HCT116 (cell line): ENCODE results near the gene LRP1.

Experiments
- SP1 ChIP-seq: IDR thresholded peaks from 2 replicates; pipeline ENCODE4 v1.6.1; 2012; ENCODE audit warnings: low read depth
- TF ChIP-seq, protein P1 (sequence below), 3 experiments: fragments of 200-600 bp in 1 of 3; sonication (generic) in 1 of 3; IDR thresholded peaks in 2 of 3; conservative IDR thresholded peaks in 1 of 3; 2 replicates each; pipeline ENCODE4 v1.5.1; 2012 to 2017; ENCODE audit warnings: low read depth in 2 of 3, low read length in 2 of 3, antibody characterized with exemption in 1 of 3, borderline replicate concordance in 1 of 3, control low read depth in 1 of 3, mild to moderate bottlenecking in 1 of 3, mixed read lengths in 1 of 3, mixed run types in 1 of 3, moderate library complexity in 1 of 3; ENCODE audit not compliant: insufficient read depth in 1 of 3

DNA sequence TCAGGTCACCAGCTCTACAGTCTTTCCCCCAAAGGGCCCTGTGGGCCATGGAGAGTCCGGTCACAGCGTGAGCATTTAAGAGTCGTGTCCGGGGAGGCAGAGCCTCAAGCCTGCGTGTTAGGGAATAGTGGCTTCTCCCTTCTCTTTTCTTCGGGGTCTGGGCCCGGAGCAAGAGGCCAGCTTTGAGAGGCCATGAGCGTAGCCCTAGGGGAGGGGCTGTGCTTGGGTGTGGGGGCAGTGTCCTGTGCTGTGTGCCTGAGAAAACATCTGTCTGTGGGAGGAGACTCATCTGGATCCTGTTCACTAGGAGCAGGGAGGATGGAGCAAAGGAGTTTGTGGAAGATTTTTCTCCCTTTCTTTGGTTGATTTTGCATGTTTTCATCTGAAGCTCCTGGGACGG is 13.8 kb downstream of the LRP1 start:
- TF ChIP-seq SP1: no peak
- TF ChIP-seq, protein P1, sequence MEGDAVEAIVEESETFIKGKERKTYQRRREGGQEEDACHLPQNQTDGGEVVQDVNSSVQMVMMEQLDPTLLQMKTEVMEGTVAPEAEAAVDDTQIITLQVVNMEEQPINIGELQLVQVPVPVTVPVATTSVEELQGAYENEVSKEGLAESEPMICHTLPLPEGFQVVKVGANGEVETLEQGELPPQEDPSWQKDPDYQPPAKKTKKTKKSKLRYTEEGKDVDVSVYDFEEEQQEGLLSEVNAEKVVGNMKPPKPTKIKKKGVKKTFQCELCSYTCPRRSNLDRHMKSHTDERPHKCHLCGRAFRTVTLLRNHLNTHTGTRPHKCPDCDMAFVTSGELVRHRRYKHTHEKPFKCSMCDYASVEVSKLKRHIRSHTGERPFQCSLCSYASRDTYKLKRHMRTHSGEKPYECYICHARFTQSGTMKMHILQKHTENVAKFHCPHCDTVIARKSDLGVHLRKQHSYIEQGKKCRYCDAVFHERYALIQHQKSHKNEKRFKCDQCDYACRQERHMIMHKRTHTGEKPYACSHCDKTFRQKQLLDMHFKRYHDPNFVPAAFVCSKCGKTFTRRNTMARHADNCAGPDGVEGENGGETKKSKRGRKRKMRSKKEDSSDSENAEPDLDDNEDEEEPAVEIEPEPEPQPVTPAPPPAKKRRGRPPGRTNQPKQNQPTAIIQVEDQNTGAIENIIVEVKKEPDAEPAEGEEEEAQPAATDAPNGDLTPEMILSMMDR (IDR thresholded peaks at IDR 0.05 in 2 of 3, conservative IDR thresholded peaks at IDR 0.05 in 1 of 3; ENCODE audit: borderline replicate concordance in 1 of 3, insufficient read depth in 1 of 3, low read depth in 2 of 3, low read length in 2 of 3): no peak
